ENCODE measurements around the gene LGALS7.
"Not testable (repeated sequence)": the region's sequence is repeated elsewhere in the genome, so short reads cannot be mapped to it uniquely, and the experiment has no call there.

Gene LGALS7

DNA sequence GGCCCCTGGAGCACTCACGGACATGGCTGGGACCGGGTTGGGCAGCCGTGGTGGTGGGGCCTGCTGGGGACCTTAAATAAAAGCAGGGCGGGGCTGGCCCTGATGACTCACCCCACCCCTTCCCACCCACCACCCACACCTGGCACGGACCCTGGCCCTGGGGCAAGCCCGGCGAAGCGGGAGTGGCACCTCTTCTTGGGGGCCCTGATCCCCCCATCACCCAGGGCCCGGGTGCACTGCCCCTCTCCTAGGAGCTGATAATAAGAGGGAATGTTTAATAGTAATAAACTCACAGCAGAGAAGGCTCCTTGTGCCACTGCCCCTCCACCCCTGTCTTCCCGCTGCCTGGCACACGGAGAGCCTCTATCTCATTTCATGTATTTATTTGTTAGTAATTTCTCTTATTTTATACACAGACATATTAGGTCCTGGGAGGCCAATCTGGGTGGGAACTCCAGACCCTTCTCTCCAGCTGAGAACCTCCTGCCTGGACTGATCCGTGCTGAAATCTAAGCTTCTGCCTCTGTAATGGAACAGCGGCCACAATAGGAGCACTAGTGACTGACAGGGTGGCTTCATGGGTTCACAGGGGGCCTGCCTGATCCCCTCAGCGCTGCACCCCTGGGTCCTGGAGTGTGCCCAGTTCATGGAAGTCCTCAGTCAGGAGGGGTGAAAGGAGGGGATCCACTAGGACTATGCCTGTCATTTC, at the start of gene LGALS7:
TSS of gene LGALS7 (minus strand) at position 49 of the 709 bp plus-strand sequence. CDS start at position 24, 25 bp downstream.
- TF ChIP-seq ZNF274 (IDR thresholded peaks at IDR 0.05; ENCODE audit: low read depth, low read length), result no peak
- no peak within 1 kb of the TSS for H3K4me3 ChIP-seq (ENCODE audit: low read length)

DNA sequence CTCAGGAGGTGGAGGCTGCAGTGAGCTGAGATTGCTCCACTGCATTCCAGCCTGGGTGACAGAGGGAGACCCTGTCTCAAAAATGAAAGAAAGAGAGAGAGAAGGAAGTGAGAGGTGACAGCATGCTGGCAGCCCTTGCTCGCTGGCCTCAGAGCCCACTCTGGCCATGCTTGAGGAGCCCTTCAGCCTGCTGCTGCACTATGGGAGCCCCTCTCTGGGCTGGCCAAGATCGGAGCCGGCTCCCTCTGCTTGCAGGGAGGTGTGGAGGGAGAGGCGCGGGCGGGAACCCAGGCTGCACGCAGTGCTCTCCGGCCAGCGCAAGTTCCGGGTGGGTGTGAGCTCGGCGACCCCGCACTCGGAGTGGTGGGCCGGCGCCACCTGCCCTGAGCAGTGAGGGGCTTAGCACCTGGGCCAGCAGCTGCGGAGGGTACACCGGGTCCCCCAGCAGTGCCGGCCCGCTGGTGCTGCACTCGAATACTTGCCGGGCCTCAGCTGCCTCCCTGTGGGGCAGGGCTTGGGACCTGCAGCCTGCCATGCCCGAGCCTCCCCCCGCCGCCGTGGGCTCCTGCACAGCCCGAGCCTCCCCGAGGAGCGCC, 48.0 kb upstream of the LGALS7 start:
- H3K4me3 ChIP-seq (ENCODE audit: low read length), result not testable (repeated sequence)

GRCh38 chr19:38819231-38819920, 46.1 kb upstream of the LGALS7 start:
- TF ChIP-seq ZNF274 (IDR thresholded peaks at IDR 0.05; ENCODE audit: low read depth, low read length), result no peak
- no peak overlapping the region for H3K4me3 ChIP-seq (ENCODE audit: low read length)

- TF ChIP-seq ZNF274 (IDR thresholded peaks at IDR 0.05; ENCODE audit: low read depth, low read length), result no peak
- no peak overlapping the region for H3K4me3 ChIP-seq (ENCODE audit: low read length)
Observed at GRCh38 chr19:38817081-38817480, 43.8 kb upstream of the LGALS7 start.

- no peak for TF ChIP-seq ZNF274 (IDR thresholded peaks at IDR 0.05; ENCODE audit: low read depth, low read length)
- no peak overlapping the region for H3K4me3 ChIP-seq (ENCODE audit: low read length)
Observed at GRCh38 chr19:38816131-38816750, 42.9 kb upstream of the LGALS7 start.

GRCh38 chr19:38815059-38816001, 42.0 kb upstream of the LGALS7 start:
- TF ChIP-seq ZNF274 (IDR thresholded peaks at IDR 0.05; ENCODE audit: low read depth, low read length), result no peak
- no peak overlapping the region for H3K4me3 ChIP-seq (ENCODE audit: low read length)

- H3K4me3 ChIP-seq (ENCODE audit: low read length), result not testable (repeated sequence)
Observed at GRCh38 chr19:38813932-38814331, 40.6 kb upstream of the LGALS7 start.

- H3K4me3 ChIP-seq (ENCODE audit: low read length), result no peak overlapping the region
- TF ChIP-seq ZNF274 (IDR thresholded peaks at IDR 0.05; ENCODE audit: low read depth, low read length), result no peak
Observed at GRCh38 chr19:38813323-38813722, 40.0 kb upstream of the LGALS7 start.

DNA sequence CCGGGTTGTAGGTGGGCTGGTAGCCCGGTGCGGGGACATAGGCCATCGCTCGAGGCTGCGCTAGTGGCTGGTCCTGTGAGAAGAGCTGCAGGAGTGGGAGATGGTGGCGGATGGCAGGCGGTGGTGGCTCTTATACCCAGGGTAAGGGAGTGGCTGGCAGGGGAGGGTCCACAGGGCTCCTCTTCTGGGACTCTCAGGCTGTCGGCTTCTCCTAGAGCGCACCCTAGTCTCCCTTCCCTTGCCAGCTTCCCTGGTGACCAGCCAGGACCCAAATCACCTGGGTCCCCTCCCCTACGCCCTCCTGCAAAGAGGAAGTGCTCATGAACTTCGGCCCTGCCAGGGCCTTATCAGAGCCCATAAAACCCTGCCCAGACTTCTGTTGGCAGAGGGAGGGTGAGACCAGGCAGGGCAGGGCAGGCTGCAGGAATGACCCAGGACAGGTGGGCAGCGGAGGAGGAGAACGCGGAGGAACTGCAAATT, 39.6 kb upstream of the LGALS7 start, which contains the start of gene LGALS4:
TSS of gene LGALS4 (minus strand) at position 105 of the 480 bp plus-strand sequence. CDS start at position 46, 59 bp downstream.
- H3K4me3 ChIP-seq (ENCODE audit: low read length), result no peak within 1 kb of the TSS

GRCh38 chr19:38812009-38812840, 38.9 kb upstream of the LGALS7 start:
- no peak overlapping the region for H3K4me3 ChIP-seq (ENCODE audit: low read length)
- TF ChIP-seq ZNF274 (IDR thresholded peaks at IDR 0.05; ENCODE audit: low read depth, low read length), result no peak

More for the DNA sequence above, 39.6 kb upstream of the LGALS7 start, which contains the start of gene LGALS4:
- TF ChIP-seq ZNF274 (IDR thresholded peaks at IDR 0.05; ENCODE audit: low read depth, low read length), result no peak

DNA sequence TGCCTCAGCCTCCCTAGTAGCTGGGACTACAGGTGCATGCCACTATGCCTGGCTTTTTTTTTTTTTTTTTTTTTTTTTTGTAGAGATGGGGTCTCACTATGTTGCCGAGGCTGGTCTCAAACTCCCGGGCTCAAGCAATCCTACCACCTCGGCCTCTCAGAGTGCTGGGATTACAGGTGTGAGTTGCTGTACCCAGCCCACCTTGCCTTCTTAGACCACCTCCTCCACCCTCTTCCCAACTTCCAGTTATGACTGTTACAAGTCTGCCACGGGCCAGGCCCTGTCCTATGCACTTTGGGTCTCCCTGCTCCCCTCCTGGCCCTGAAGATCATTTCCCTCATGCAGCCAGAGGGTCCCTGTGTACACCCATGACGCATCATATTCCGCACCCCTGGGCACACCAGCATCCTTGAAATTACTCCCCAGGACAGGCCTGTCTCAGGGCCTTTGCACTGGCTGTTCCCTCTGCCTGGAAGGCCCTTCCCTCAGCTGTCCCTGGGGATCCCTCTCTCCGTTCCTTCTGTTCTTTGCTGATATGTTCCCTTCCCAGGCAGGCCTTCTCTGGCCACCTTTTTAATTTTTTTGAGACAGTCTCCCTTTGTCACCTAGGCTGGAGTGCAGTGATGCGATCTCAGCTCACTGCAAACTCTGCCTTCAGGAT, 36.4 kb upstream of the LGALS7 start:
- H3K4me3 ChIP-seq (ENCODE audit: low read length), result no peak overlapping the region
- TF ChIP-seq ZNF274 (IDR thresholded peaks at IDR 0.05; ENCODE audit: low read depth, low read length), result no peak

DNA sequence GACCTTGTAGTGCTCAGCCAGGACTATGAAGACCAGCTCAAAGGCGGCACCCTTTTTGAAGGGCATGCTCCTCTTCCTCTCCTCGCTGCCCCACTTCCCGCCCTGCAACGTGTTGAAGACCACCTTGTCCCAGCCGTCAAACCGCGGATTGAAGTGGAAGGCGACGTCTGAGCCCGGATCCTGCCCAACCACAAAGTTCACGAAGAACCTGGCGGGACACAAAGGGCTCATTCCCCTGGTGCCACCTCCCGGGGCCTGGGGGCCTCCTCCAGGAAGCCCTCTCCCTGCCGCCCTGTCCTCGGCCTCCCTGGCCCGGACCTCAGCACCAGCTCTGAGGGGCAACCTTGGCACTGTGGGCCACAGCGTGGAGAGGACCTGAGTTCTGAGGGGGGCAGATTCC, 35.4 kb upstream of the LGALS7 start:
- no peak overlapping the region for H3K4me3 ChIP-seq (ENCODE audit: low read length)
- no peak for TF ChIP-seq ZNF274 (IDR thresholded peaks at IDR 0.05; ENCODE audit: low read depth, low read length)

- not testable (repeated sequence) for H3K4me3 ChIP-seq (ENCODE audit: low read length)
Observed at GRCh38 chr19:38807374-38808098, 34.2 kb upstream of the LGALS7 start.

Measured in GM08714 (cell line).